HCT116 (cell line): ENCODE measurements around the gene IFT20. TPM values are rescaled to one million over a fixed set of nuclear protein-coding genes. Genes with fewer than 3 reads are reported as not detected.
A peak's percentile ranks its signal among the peaks of the same experiment; 100 is the strongest.

ENCODE experiments used
- ATAC-seq: fragments of 200-7000 bp; cut with Tn5 transposase; 2 replicates; pipeline ENCODE4 v1.9.1; 2020; ENCODE audit warnings: mild to moderate bottlenecking, moderate library complexity
- BruUV-seq: library from RNA; stranded (reverse); fragments of 400-500 nt; replicated peaks from 2 replicates; lab custom pipeline; 2021; lab: Mats Ljungman, UMichigan
- CTCF ChIA-PET: fragments of 300-600 bp; sonication (Branson Sonifier 250); formaldehyde crosslinking; loops from one replicate; lab custom pipeline; 2021; ENCODE audit warnings: antibody characterized with exemption; lab: Charles Lee
- POLR2A ChIA-PET: fragments of 300-600, 350-600 bp; sonication (Branson Sonifier 250); formaldehyde crosslinking; loops from one replicate; lab custom pipeline; 2021; ENCODE audit warnings: antibody characterized with exemption; lab: Charles Lee
- RAD21 ChIA-PET, 2 experiments: fragments of 300-600 bp; sonication (Branson Sonifier 250); formaldehyde crosslinking; loops; one replicate each; lab custom pipeline; 2023; ENCODE audit warnings: low total read pairs in 2 of 2; ENCODE audit not compliant: uncharacterized antibody in 2 of 2, unreplicated experiment in 2 of 2, low non-redundant PET in 1 of 2; lab: Charles Lee
- DNase-seq: peaks from one replicate; pipeline ENCODE4 v3.0.0-alpha.2; 2010; ENCODE audit warnings: low read depth, low spot score
- H2AFZ ChIP-seq: fragments of 200-600 bp; shearing (Covaris generic), sonication (generic); 2 replicates; pipeline ENCODE4 v1.6.1; 2017; ENCODE audit warnings: low read depth, mixed run types, mixed read lengths, antibody characterized with exemption, low read length; ENCODE audit not compliant: poor library complexity, severe bottlenecking
- H3K27ac ChIP-seq: 2 replicates; pipeline ENCODE4 v1.5.1; 2012; ENCODE audit warnings: low read depth, low read length
- H3K27me3 ChIP-seq: fragments of 200-600 bp; sonication (generic); 2 replicates; pipeline ENCODE4 v1.6.1; 2016; ENCODE audit warnings: mixed run types, low read length, mixed read lengths; ENCODE audit not compliant: insufficient read depth
- H3K36me3 ChIP-seq, 2 experiments: fragments of 200-500 bp in 1 of 2; fragments of 200-600 bp in 1 of 2; sonication (Bioruptor generic) in 1 of 2; sonication (generic) in 1 of 2; 2 replicates each; pipeline versions ENCODE4 v1.5.1 to v1.6.1; 2014 to 2016; ENCODE audit warnings: low read length in 2 of 2, inconsistent platforms in 1 of 2, mixed read lengths in 1 of 2, mixed run types in 1 of 2; ENCODE audit not compliant: insufficient read depth in 2 of 2, control insufficient read depth in 1 of 2
- H3K4me1 ChIP-seq, 2 experiments: fragments of 200-600 bp in 1 of 2; sonication (generic) in 1 of 2; 2 replicates each; pipeline versions ENCODE4 v1.5.1 to v1.6.1; 2012 to 2017; ENCODE audit warnings: low read length in 2 of 2, inconsistent platforms in 1 of 2, mild to moderate bottlenecking in 1 of 2, mixed read lengths in 1 of 2, mixed run types in 1 of 2, moderate library complexity in 1 of 2; ENCODE audit not compliant: insufficient read depth in 2 of 2, control insufficient read depth in 1 of 2
- H3K4me2 ChIP-seq: fragments of 200-600 bp; sonication (generic); 2 replicates; pipeline ENCODE4 v1.6.1; 2017; ENCODE audit warnings: mixed run types, low read length, mixed read lengths
- H3K4me3 ChIP-seq, 2 experiments: fragments of 200-600 bp in 1 of 2; sonication (generic) in 1 of 2; replicated peaks in 1 of 2; 2 replicates each; pipeline ENCODE4 v1.5.1; 2011 to 2016; ENCODE audit warnings: low read length in 2 of 2, control low read depth in 1 of 2, low read depth in 1 of 2, mild to moderate bottlenecking in 1 of 2, mixed read lengths in 1 of 2, mixed run types in 1 of 2
- H3K79me2 ChIP-seq: fragments of 200-600 bp; sonication (generic); 2 replicates; pipeline ENCODE4 v1.6.1; 2017; ENCODE audit warnings: mild to moderate bottlenecking, mixed run types, low read length, moderate library complexity, mixed read lengths; ENCODE audit not compliant: insufficient read depth
- H3K9ac ChIP-seq: fragments of 200-600 bp; sonication (generic); 2 replicates; pipeline ENCODE4 v1.6.1; 2016; ENCODE audit warnings: low read length, mixed read lengths
- H3K9me2 ChIP-seq: fragments of 200-600 bp; sonication (generic), shearing (Covaris generic); 2 replicates; pipeline ENCODE4 v1.6.1; 2017; ENCODE audit warnings: mixed run types, mild to moderate bottlenecking, moderate library complexity; ENCODE audit not compliant: insufficient read depth
- H3K9me3 ChIP-seq, 2 experiments: fragments of 200-500 bp in 1 of 2; fragments of 200-600 bp in 1 of 2; sonication (Bioruptor generic) in 1 of 2; sonication (generic) in 1 of 2; 2 replicates each; pipeline ENCODE4 v1.6.1; 2014 to 2017; ENCODE audit warnings: low read length in 2 of 2, mixed read lengths in 2 of 2, inconsistent platforms in 1 of 2, low read depth in 1 of 2, mild to moderate bottlenecking in 1 of 2, mixed run types in 1 of 2, moderate library complexity in 1 of 2; ENCODE audit not compliant: control insufficient read depth in 1 of 2, insufficient read depth in 1 of 2
- H4K20me1 ChIP-seq: fragments of 200-600 bp; sonication (generic), shearing (Covaris generic); 2 replicates; pipeline ENCODE4 v1.6.1; 2017; ENCODE audit warnings: mixed run types, mild to moderate bottlenecking, moderate library complexity; ENCODE audit not compliant: insufficient read depth
- ATF3 ChIP-seq: IDR thresholded peaks from 2 replicates; pipeline ENCODE4 v1.6.1; 2012
- CBX3 ChIP-seq: IDR thresholded peaks from 2 replicates; pipeline ENCODE4 v1.6.1; 2012; ENCODE audit warnings: low read depth
- ELF1 ChIP-seq: IDR thresholded peaks from 2 replicates; pipeline ENCODE4 v1.6.1; 2012; ENCODE audit warnings: low read depth, borderline replicate concordance
- MAX ChIP-seq: IDR thresholded peaks from 2 replicates; pipeline ENCODE4 v1.6.1; 2012
- RAD21 ChIP-seq: IDR thresholded peaks from 2 replicates; pipeline ENCODE4 v1.6.1; 2012; ENCODE audit warnings: low read depth, mild to moderate bottlenecking
- REST ChIP-seq: IDR thresholded peaks from 2 replicates; pipeline ENCODE4 v1.6.1; 2012; ENCODE audit warnings: low read depth
- TCF7L2 ChIP-seq: IDR thresholded peaks from 2 replicates; pipeline ENCODE4 v1.7.0; 2011; ENCODE audit warnings: borderline replicate concordance, inconsistent platforms; ENCODE audit not compliant: insufficient read depth, insufficient read length; ENCODE audit errors: extremely low read depth
- YY1 ChIP-seq: IDR thresholded peaks from 2 replicates; pipeline ENCODE4 v1.6.1; 2011; ENCODE audit warnings: low read length, low read depth, moderate library complexity, mild to moderate bottlenecking; ENCODE audit not compliant: insufficient replicate concordance; ENCODE audit errors: extremely low read depth
- intact Hi-C: fragments of 100-400 bp; cut with micrococcal nuclease; formaldehyde crosslinking; loops from 2 replicates; pipeline ENCODE4 v1.10.0; 2022
- total RNA-seq: library from RNA; stranded (reverse); gene quantifications from one replicate; pipeline ENCODE4 v1.2.1, GENCODE V29; 2021; ENCODE audit not compliant: unreplicated experiment

Gene IFT20
- total RNA-seq, 1 experiment from 2014 or later, result 21.7 TPM

DNA sequence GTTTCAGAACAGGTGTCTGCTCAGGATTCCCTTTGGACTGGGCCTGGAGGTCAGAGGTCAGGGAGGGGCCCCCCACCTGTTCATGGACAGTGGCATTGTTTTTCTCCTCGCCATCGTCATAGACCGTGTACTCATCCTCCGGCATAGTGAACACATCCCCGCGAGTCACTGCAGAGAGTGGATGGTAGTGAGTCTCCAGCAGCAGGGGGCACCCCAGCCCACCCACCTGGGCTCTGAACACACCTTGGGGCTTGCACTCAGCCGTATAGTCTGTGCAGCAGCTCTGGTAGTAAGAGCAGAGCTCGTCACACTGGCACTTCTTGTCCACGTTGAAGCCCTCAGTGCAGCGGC lies 34.4 kb upstream of the IFT20 start:
- H3K4me2 ChIP-seq, result 0 out of 2 replicates have a peak overlapping the region, but pooled peaks have one; percentile 12

More for the DNA sequence above, 34.4 kb upstream of the IFT20 start:
- no TSS peak for BruUV-seq
- H3K9me2 ChIP-seq, result no peaks in the 10 kb centered on the region
- intact Hi-C loops, result loop anchor here (10.0 kb wide), 2 partner anchors 55 to 75 kb away; partner anchors contain the start of gene TMEM97
- H3K36me3 ChIP-seq, result no peaks in the 10 kb centered on the region
- no peak for DNase-seq
- TF ChIP-seq ATF3 (no peak), CBX3 (no peak), YY1 (no peak), TCF7L2 (no peak), RAD21 (no peak), MAX (no peak), ELF1 (no peak), REST (no peak)
- H3K79me2 ChIP-seq, result no peaks in the 10 kb centered on the region
- peaks cover 11 to 20% of the 10 kb centered on the region in 2 experiments; a peak in 3 of 4 replicates for H3K4me1 ChIP-seq
- no peak overlapping the region for H3K4me3 ChIP-seq
- POLR2A ChIA-PET, result interaction anchor here (1.2 kb wide), 1 partner anchor 12 kb away, joined by 6 read pairs; the partner anchor contains the start of gene POLDIP2
- RAD21 ChIA-PET, result no interaction called here
- no peaks in the 10 kb centered on the region for H3K27me3 ChIP-seq
- no peaks in the 10 kb centered on the region for H3K9me3 ChIP-seq
- no peak for ATAC-seq
- CTCF ChIA-PET, result no interaction called here
- H3K27ac ChIP-seq, result no peak overlapping the region
- no peak overlapping the region for H2AFZ ChIP-seq
- no peaks in the 10 kb centered on the region for H4K20me1 ChIP-seq
- no peak overlapping the region for H3K9ac ChIP-seq
